Cardiac fibroblast (primary cell): ENCODE measurements around the gene AXDND1.
"Not testable (repeated sequence)": the region's sequence is repeated elsewhere in the genome, so short reads cannot be mapped to it uniquely, and the experiment has no call there.

ENCODE experiments used
- DNase-seq, 2 donors: peaks; one replicate each; pipeline versions ENCODE4 v3.0.0 to v3.0.0-alpha.2; 2010; ENCODE audit warnings: low read depth in 2 of 2
- H3K4me3 ChIP-seq, 2 donors: replicated peaks in 1 of 2; 1 replicate in 1 of 2; 2 replicates in 1 of 2; pipeline ENCODE4 v1.5.1; 2011; ENCODE audit warnings: low read depth in 2 of 2, low read length in 2 of 2, mild to moderate bottlenecking in 2 of 2, moderate library complexity in 1 of 2
- CTCF ChIP-seq: IDR thresholded peaks from one replicate; pipeline ENCODE4 v1.5.1; 2011; ENCODE audit warnings: low read depth, mild to moderate bottlenecking, low read length, inconsistent platforms

AXDND1 gene

GRCh38 chr1:179385510-179385909 lies 19.7 kb downstream of the AXDND1 start:
- TF ChIP-seq CTCF = no peak
- no peak for DNase-seq
- no peak overlapping the region for H3K4me3 ChIP-seq

GRCh38 chr1:179393721-179394120 lies 27.9 kb downstream of the AXDND1 start:
- no peak overlapping the region for H3K4me3 ChIP-seq
- no peak for TF ChIP-seq CTCF
- DNase-seq = no peak

GRCh38 chr1:179399399-179399798 lies 33.6 kb downstream of the AXDND1 start:
- H3K4me3 ChIP-seq, DNase-seq: not testable (repeated sequence)

GRCh38 chr1:179417760-179418159 lies 52.0 kb downstream of the AXDND1 start:
- H3K4me3 ChIP-seq, DNase-seq: not testable (repeated sequence)

- DNase-seq, H3K4me3 ChIP-seq: not testable (repeated sequence)
Observed at GRCh38 chr1:179418706-179419105, 52.9 kb downstream of the AXDND1 start.

GRCh38 chr1:179424610-179425009 lies 58.8 kb downstream of the AXDND1 start:
- no peak for TF ChIP-seq CTCF
- DNase-seq = no peak
- H3K4me3 ChIP-seq = no peak overlapping the region

- no peak for DNase-seq
- no peak overlapping the region for H3K4me3 ChIP-seq
- TF ChIP-seq CTCF = no peak
Observed at GRCh38 chr1:179425186-179425585, 59.4 kb downstream of the AXDND1 start.

DNA sequence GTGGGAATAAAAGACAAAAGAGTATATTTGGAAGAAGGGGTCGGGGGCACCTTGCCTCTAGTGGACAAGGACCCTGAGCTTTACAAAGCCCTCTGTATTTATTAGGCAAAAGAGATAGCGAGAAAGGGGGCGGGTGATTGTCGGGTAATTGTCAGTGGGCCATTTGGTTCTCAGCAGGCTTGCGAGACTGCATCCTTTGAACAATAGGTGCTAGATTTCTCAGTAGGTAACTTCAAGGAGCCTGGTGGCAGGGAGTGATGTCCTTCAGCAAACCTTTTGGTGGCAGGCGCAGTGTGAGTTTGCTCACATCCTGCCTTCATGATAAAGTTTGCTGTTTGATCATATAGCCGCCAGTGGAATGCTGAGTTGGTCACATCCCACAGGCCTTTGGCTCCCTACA lies 71.4 kb downstream of the AXDND1 start:
- no peak for TF ChIP-seq CTCF
- no peak for DNase-seq
- no peak overlapping the region for H3K4me3 ChIP-seq

- not testable (repeated sequence) for DNase-seq, H3K4me3 ChIP-seq
Observed at GRCh38 chr1:179439646-179440045, 73.9 kb downstream of the AXDND1 start.

- DNase-seq, H3K4me3 ChIP-seq: not testable (repeated sequence)
Observed at GRCh38 chr1:179440301-179440700, 74.5 kb downstream of the AXDND1 start.
